Gastroesophageal sphincter (tissue), 4 donors: ENCODE data around the gene PAQR9. TPM values are rescaled to one million over a fixed set of nuclear protein-coding genes. Genes with fewer than 3 reads are reported as not detected.

Experiments
- ATAC-seq: fragments of 150-250 bp; one replicate; pipeline ENCODE4 v1.9.1; 2016; ENCODE audit warnings: mild to moderate bottlenecking, moderate library complexity
- H3K27ac ChIP-seq, 4 donors: fragments of 200-600 bp; sonication (generic) in 3 of 4; 1 replicate in 3 of 4; 2 replicates in 1 of 4; pipeline ENCODE4 v1.5.1; 2016 to 2019
- H3K27me3 ChIP-seq: fragments of 200-600 bp; sonication (generic); one replicate; pipeline ENCODE4 v1.5.1; 2019
- H3K36me3 ChIP-seq, 2 donors: fragments of 200-600 bp; sonication (generic); one replicate each; pipeline ENCODE4 v1.5.1; 2019; ENCODE audit warnings: control low read depth in 1 of 2
- H3K4me1 ChIP-seq, 3 donors: fragments of 200-600 bp; sonication (generic); 1 replicate in 2 of 3; 2 replicates in 1 of 3; pipeline ENCODE4 v1.5.1; 2016 to 2019; ENCODE audit warnings: control low read depth in 2 of 3
- H3K4me3 ChIP-seq, 2 donors: fragments of 200-600 bp; sonication (generic); one replicate each; pipeline ENCODE4 v1.5.1; 2019; ENCODE audit warnings: mild to moderate bottlenecking in 1 of 2, moderate library complexity in 1 of 2
- H3K9me3 ChIP-seq, 3 donors: fragments of 200-600 bp; sonication (generic); one replicate each; pipeline ENCODE4 v1.5.1; 2017 to 2019; ENCODE audit warnings: control low read depth in 2 of 3
- EP300 ChIP-seq: sonication (generic); formaldehyde crosslinking; IDR thresholded peaks from one replicate; pipeline ENCODE4 v1.6.1; 2017; ENCODE audit warnings: antibody characterized with exemption, mild to moderate bottlenecking
- POLR2A ChIP-seq, 2 donors: fragments of 450-650 bp; IDR thresholded peaks; one replicate each; pipeline ENCODE4 v1.6.1; 2017; ENCODE audit warnings: antibody characterized with exemption in 2 of 2, mild to moderate bottlenecking in 2 of 2, moderate library complexity in 1 of 2
- POLR2AphosphoS5 ChIP-seq: sonication (generic); formaldehyde crosslinking; IDR thresholded peaks from one replicate; pipeline ENCODE4 v1.6.1; 2017; ENCODE audit warnings: antibody characterized with exemption
- WGBS, 2 donors: methylation state at CpG; one replicate each; pipeline ENCODE4 v1.1.5; 2018; ENCODE audit warnings: low coverage in 1 of 2; 5-methylcytosine and 5-hydroxymethylcytosine counted together
- total RNA-seq, 4 donors: library from RNA; depleted of rRNA; stranded (reverse); fragments of >200 nt; gene quantifications; one replicate each; pipeline ENCODE4 v1.1.0, GENCODE V29; 2016
- TF ChIP-seq, protein P1 (sequence below), 4 experiments: fragments of 200-600 bp in 2 of 4; fragments of 450-650 bp in 2 of 4; sonication (generic) in 1 of 4; IDR thresholded peaks; one replicate each; pipeline ENCODE4 v1.5.1; 2017 to 2019; ENCODE audit warnings: antibody characterized with exemption in 4 of 4, mild to moderate bottlenecking in 2 of 4, moderate library complexity in 2 of 4

Gene PAQR9, protein sequence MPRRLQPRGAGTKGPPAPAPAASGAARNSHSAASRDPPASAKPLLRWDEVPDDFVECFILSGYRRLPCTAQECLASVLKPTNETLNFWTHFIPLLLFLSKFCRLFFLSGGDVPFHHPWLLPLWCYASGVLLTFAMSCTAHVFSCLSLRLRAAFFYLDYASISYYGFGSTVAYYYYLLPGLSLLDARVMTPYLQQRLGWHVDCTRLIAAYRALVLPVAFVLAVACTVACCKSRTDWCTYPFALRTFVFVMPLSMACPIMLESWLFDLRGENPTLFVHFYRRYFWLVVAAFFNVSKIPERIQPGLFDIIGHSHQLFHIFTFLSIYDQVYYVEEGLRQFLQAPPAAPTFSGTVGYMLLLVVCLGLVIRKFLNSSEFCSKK
- total RNA-seq = not detected

DNA sequence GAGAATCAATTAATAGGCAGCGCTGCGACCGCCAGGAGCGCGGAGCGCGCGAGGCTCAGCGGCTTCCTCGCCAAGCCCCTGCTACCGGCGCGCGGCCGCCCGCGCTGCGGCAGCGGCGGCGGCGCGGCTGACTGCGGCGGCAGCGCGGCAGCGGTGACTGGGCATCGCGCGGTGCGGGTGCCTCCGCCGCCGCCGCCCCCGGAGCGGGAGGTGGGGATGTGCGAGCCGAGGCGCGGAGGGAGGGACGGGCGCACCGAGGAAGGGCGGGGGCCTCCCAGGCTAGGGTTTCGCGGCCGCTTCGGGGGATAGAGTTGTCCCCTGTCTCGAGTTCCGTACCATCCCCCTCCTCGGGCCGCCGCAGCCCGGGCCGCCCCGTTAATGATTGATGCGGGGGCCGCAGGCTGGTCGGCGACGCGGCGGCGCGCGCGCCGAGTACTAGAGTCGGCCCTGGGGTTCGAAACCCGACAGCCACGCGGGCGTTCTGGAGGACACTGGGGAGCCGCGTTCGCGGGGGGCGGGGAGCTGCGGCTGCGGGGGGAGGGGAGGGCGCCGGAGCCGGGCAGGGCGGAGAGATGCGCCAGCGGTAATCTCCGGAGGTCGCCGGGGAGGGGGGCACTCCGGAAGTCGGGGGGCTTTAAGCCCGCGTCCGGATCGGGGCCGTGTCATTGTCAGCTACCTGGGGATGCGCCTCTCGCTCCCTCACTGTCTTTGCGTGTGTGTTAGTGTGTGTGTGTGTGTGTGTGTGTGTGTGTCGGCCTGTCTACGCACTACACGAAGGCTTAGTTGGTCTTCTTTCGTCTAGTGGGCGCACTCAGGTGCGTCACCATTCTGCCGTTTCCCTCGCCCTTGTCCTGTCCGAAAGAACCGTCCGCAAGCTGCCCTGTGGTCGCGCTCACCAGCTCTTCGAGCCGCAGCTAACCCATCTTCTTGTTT is at the start of gene PAQR9:
PAQR9 (minus strand) TSS at position 159 of the 933 bp plus-strand sequence. CDS start 338 bp downstream, outside the sequence.
- Histone ChIP-seq H3K4me3 (peak within 1 kb of the TSS; percentile 36 to 67), H3K27me3 (peaks cover 49% of the 10 kb centered on the region), H3K27ac (peak within 1 kb of the TSS in 1 of 4 donors; percentile 12), H3K9me3 (no peaks in the 10 kb centered on the region), H3K4me1 (peaks cover 0 to 17% (median 0%) of the 10 kb centered on the region in 3 donors), H3K36me3 (no peaks in the 10 kb centered on the region)
- 0 to 11% methylated on average over 1 to 14 of the region's 117 CpGs for WGBS, 2 donors
- TF ChIP-seq POLR2AphosphoS5 (no peak), EP300 (no peak), POLR2A (IDR thresholded peaks at IDR 0.05) (no peak)
- TF ChIP-seq, protein P1, sequence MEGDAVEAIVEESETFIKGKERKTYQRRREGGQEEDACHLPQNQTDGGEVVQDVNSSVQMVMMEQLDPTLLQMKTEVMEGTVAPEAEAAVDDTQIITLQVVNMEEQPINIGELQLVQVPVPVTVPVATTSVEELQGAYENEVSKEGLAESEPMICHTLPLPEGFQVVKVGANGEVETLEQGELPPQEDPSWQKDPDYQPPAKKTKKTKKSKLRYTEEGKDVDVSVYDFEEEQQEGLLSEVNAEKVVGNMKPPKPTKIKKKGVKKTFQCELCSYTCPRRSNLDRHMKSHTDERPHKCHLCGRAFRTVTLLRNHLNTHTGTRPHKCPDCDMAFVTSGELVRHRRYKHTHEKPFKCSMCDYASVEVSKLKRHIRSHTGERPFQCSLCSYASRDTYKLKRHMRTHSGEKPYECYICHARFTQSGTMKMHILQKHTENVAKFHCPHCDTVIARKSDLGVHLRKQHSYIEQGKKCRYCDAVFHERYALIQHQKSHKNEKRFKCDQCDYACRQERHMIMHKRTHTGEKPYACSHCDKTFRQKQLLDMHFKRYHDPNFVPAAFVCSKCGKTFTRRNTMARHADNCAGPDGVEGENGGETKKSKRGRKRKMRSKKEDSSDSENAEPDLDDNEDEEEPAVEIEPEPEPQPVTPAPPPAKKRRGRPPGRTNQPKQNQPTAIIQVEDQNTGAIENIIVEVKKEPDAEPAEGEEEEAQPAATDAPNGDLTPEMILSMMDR (IDR thresholded peaks at IDR 0.05) = no peak
- peak; percentile 57 for ATAC-seq

DNA sequence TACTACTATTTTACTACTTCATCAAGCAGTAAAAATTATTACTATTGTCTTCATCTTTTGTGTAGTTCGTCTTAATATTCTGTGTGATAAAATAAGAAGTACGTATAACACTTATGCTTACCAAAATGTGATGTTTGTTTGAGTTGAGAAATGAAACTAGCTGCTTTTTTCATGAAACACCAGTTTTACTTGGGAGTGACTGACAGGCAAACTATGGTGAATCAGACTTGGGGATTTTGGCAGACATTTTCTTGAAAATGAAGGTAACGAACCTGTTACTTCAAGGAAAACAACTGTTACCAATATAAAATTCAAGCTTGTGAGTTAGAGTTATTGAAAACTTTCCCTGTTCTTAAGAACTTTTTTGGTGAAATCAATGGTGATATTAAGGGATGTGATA is 48.2 kb upstream of the PAQR9 start:
- TF ChIP-seq POLR2AphosphoS5 = no peak
- TF ChIP-seq, protein P1 (IDR thresholded peaks at IDR 0.05) = no peak
- TF ChIP-seq EP300 = no peak
- TF ChIP-seq POLR2A (IDR thresholded peaks at IDR 0.05) = no peak
- 75 to 83% methylated on average over 3 of the region's 3 CpGs for WGBS, 2 donors
- no peak for ATAC-seq
- H3K9me3 ChIP-seq = no peaks in the 10 kb centered on the region
- H3K36me3 ChIP-seq = peaks cover 0 to 29% of the 10 kb centered on the region in 2 donors
- H3K27ac ChIP-seq = no peak overlapping the region
- no peak overlapping the region for H3K4me3 ChIP-seq
- no peaks in the 10 kb centered on the region for H3K27me3 ChIP-seq
- H3K4me1 ChIP-seq = peaks cover 0 to 45% (median 0%) of the 10 kb centered on the region in 3 donors

DNA sequence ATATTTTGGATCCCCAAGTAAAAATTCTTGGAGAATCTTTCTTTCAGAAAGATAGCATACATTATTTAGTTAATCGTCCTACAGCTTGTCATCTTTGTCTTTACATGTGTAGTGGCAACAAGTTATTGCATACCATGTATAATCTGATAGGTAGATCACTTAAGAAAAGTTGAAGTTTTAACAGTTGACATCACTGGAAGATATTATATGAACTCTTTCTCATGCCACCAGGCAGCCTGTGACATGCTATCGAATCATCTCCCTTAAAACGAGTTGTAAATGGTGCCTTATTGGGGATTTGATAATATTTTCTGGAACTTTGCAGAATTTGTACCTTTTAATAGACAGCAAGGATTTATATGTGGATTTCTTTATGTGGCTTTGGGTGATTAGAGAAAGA is 46.5 kb upstream of the PAQR9 start:
- no peak overlapping the region for H3K27ac ChIP-seq
- H3K4me3 ChIP-seq = no peak overlapping the region
- no peaks in the 10 kb centered on the region for H3K27me3 ChIP-seq
- ATAC-seq = no peak
- TF ChIP-seq, protein P1 (IDR thresholded peaks at IDR 0.05) = no peak
- no peak for TF ChIP-seq EP300
- no peak for TF ChIP-seq POLR2AphosphoS5
- TF ChIP-seq POLR2A (IDR thresholded peaks at IDR 0.05) = no peak
- H3K4me1 ChIP-seq = peaks cover 0 to 62% (median 0%) of the 10 kb centered on the region in 3 donors
- WGBS, 2 donors = 73 to 80% methylated on average over 3 of the region's 3 CpGs
- peaks cover 0 to 20% of the 10 kb centered on the region in 2 donors for H3K36me3 ChIP-seq
- H3K9me3 ChIP-seq = no peaks in the 10 kb centered on the region

DNA sequence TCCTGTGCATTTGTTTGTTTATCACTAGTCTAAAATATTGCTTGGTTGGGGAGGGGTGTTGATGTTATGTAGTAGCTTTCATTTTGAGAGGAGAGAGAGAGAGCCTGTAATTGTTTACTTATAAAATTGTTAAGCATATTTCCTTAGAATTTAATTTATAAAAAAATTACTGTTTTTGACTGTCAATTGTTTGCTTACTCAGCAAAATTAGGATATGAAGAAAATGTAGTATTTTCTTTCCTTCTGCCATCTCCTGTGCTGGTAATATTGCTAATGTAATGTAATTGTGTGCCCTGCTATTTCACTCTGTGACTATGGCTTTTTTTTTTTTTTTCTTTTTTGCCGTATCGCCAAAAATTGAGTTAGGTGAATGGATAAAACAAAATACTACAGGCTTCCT is 41.3 kb upstream of the PAQR9 start:
- 83 to 100% methylated on average over 1 to 2 of the region's 2 CpGs for WGBS, 2 donors
- Histone ChIP-seq H3K4me1 (peaks cover 3 to 84% (median 13%) of the 10 kb centered on the region in 3 donors), H3K27ac (no peak overlapping the region), H3K36me3 (no peaks in the 10 kb centered on the region), H3K4me3 (no peak overlapping the region), H3K27me3 (no peaks in the 10 kb centered on the region), H3K9me3 (no peaks in the 10 kb centered on the region)
- TF ChIP-seq POLR2AphosphoS5 (no peak), EP300 (no peak), POLR2A (IDR thresholded peaks at IDR 0.05) (no peak)
- TF ChIP-seq, protein P1 (IDR thresholded peaks at IDR 0.05) = no peak
- ATAC-seq = no peak
